HUES6 (cell line): ENCODE data around the gene CLIC1.

Source experiments
- H3K27ac ChIP-seq: 2 replicates; pipeline ENCODE4 v1.7.0; 2013; ENCODE audit warnings: low read depth, mild to moderate bottlenecking, low read length, inconsistent platforms
- H3K27me3 ChIP-seq: 2 replicates; pipeline ENCODE4 v1.6.1; 2013; ENCODE audit warnings: low read length; ENCODE audit not compliant: control insufficient read depth, insufficient read depth
- H3K36me3 ChIP-seq: 2 replicates; pipeline ENCODE4 v1.6.1; 2013; ENCODE audit warnings: low read length; ENCODE audit not compliant: control insufficient read depth, insufficient read depth
- H3K4me1 ChIP-seq: 2 replicates; pipeline ENCODE4 v1.6.1; 2013; ENCODE audit warnings: low read length; ENCODE audit not compliant: control insufficient read depth, insufficient read depth
- H3K4me3 ChIP-seq: 2 replicates; pipeline ENCODE4 v1.5.1; 2013; ENCODE audit warnings: low read depth, low read length
- H3K9ac ChIP-seq: one replicate; pipeline ENCODE4 v1.6.1; 2013; ENCODE audit warnings: mild to moderate bottlenecking, low read length
- H3K9me3 ChIP-seq: 2 replicates; pipeline ENCODE4 v1.6.1; 2013; ENCODE audit warnings: low read depth, low read length; ENCODE audit not compliant: control insufficient read depth, insufficient read depth

The CLIC1 gene

DNA sequence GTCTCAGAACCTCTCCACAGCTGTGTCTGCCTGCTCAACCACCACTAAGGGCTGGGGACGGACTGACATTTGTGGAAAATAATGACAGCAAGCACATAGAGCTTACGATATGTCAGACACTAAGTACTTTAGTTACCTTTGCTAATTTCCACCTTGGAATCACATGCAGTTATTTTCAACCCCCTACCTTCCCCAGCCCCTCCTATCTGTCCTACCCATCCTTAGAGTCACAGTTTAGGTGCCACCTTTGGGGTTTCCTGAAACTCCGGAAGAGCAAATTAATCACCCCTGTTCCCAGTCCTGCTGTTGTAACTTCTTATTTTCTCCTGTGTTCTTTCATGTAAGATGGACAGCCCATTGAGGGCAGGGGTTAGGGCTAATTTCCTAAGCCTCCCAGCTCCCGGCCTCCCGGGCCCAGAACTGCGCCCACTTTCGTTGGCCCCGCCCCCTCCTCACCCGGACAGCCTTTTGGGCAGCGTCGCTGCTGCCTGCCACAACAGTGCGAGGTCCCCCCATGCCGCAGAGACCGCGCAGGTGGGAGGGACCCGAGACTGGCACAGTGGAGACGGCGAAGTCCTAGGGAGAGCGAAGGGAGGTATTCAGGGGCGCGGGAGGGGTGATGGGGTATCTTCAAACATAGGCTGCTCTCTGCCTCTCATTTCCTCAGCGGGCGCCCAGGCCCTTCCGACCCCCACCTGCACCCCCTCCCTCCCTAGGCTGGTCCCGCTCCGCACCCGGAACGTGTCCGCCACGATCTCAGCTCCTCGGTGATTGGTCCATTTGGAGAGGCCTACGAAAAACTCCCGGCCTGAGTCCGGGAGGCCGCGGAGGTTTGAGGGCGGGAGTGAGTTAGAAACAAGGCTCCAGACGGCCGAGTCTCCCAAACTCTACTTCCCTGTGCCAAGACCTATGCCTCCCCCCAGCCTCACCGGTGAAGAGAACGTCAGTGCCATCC is 8.3 kb downstream of the CLIC1 start:
- Histone ChIP-seq H3K4me3 (peak overlapping the region; percentile 98), H3K4me1 (peaks cover 16% of the 10 kb centered on the region), H3K27me3 (no peaks in the 10 kb centered on the region), H3K27ac (no peak overlapping the region), H3K9me3 (no peaks in the 10 kb centered on the region), H3K9ac (no peak overlapping the region), H3K36me3 (peaks cover 48% of the 10 kb centered on the region)

DNA sequence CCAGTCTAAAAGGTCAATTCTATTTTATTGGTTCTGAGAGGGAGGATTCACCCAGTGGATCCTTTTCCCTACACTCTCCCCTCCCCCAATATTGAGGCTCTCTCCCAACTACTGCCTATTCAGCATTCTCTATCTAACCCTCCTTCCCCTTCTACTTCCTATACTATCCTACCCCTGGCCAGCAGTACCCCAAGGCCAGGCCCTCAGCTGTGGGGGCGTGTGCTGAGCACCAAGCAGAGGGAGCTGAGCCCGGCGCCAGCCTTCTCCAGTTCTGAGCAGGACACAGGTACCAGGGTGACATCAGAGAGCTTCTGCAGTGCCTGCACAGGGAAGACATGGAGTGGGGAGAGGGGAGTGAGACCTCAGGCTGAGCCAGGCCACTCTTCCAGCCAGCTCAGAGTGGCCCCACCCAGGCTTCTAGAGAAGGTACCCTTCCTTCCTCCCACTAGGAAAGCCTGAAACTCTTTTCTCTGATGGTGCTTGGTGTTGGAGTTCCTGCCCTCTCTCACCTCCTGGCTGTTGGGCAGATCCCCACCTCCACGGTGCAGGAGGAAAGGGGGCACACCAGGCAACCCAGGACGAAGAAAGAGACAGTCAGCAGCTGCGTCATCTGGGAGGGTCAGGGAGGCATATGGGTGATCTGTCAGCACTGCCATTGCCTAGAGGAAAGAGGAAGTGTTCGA is 9.2 kb downstream of the CLIC1 start:
- no peak overlapping the region for H3K4me3 ChIP-seq
- H3K4me1 ChIP-seq = peaks cover 16% of the 10 kb centered on the region
- H3K27me3 ChIP-seq = no peaks in the 10 kb centered on the region
- peaks cover 43% of the 10 kb centered on the region for H3K36me3 ChIP-seq
- H3K9me3 ChIP-seq = no peaks in the 10 kb centered on the region
- H3K9ac ChIP-seq = no peak overlapping the region
- H3K27ac ChIP-seq = no peak overlapping the region

DNA sequence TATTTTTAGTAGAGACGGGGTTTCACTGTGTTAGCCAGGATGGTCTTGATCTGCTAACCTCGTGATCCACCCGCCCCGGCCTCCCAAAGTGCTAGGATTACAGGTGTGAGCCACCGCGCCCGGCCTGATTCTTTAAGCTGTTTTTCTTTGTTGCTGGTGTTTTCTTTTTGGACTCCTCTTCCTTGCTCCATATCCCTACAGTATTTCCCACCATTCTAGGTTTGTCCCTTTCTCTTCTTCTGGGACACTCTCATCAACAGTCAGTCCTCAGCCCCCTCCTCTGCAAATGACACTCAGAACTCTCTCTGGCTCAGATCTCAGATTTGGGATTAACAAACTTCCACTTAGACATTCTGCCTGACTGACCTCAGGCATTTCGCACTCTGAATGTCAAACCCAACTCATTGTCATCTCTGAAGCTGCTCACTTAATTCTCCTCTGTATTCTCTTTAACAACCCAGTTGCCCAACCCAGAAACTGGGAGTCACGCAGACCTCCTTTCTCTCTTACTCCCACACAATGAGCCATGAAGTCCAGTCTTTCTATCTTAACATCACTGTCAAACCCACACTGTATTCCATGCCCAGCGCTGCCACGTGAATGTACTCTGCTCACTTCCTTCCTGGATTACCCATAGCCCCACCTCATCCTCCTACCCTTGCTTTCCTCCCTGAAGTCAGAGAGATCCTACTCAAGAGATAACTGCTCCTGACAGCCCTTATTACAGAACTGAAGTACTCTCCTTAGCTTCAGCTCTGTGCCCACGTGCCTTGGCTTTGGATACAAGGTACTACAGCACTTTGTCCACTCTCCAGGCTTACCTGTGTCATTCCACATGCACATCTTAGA is 10.6 kb downstream of the CLIC1 start:
- Histone ChIP-seq H3K9ac (no peak overlapping the region), H3K36me3 (peaks cover 30% of the 10 kb centered on the region), H3K9me3 (no peaks in the 10 kb centered on the region), H3K4me3 (no peak overlapping the region), H3K27ac (no peak overlapping the region), H3K27me3 (no peaks in the 10 kb centered on the region), H3K4me1 (peaks cover 13% of the 10 kb centered on the region; the same call in 1 of the 2 replicates)

DNA sequence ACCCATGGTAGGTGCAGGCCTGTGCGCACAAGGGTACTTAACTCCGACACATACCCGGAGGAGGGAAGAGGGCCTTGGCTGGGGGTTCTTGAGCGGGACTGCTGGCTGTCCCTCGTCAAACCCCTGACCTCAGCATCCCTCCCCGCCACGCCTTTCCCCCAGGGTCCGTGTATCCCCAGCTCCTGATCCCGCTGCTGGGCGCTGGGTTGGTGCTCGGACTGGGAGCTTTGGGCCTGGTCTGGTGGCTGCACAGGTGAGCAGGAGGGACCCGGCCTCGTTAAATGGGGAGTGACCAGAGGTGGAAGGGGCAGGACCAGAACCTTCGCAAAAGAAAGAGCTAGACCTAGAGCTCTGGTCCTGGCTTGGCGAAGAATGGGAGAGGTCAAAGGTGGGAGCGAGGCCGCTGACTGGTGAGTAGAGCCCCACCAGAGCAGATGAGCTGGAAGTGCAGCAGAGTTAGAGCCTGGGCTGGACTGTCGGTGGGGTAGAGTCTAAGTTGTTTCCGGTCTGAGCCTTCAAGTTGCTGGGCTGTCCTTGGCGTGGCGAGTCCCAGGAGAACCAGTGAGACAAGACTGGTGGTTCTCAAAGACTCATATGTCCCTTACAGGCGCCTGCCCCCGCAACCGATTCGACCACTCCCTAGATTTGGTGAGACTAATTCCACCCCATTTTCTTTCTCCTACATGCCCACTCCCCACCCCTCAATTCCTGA is 12.2 kb downstream of the CLIC1 start:
- Histone ChIP-seq H3K27ac (no peak overlapping the region), H3K4me1 (peaks cover 9% of the 10 kb centered on the region), H3K4me3 (no peak overlapping the region), H3K36me3 (peaks cover 27% of the 10 kb centered on the region), H3K9me3 (no peaks in the 10 kb centered on the region), H3K27me3 (no peaks in the 10 kb centered on the region), H3K9ac (no peak overlapping the region)

DNA sequence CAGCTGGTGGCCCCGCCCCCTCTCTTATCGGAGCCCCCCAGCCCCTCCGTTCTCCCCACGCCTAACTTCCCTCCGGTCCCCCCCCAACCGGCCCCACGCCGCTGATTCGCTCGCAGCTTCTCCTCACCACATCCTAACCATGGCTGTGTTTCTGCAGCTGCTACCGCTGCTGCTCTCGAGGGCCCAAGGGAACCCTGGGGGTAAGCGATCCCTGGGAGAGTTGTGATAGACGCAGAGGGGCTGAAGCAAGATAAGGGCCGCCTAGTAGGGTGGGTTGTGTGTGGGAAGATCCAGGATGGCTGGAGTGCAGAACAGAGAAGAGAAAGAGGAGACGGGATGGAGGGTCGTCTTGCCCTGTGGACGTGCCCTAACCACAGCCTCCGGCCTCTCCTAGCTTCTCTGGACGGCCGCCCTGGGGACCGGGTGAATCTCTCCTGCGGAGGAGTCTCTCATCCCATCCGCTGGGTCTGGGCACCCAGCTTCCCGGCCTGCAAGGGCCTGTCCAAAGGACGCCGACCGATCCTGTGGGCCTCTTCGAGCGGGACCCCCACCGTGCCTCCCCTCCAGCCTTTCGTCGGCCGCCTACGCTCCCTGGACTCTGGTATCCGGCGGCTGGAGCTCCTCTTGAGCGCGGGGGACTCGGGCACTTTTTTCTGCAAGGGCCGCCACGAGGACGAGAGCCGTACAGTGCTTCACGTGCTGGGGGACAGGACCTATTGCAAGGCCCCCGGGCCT is 12.9 kb downstream of the CLIC1 start, which contains the start of gene MPIG6B:
Gene MPIG6B, plus strand, starts transcription at position 129 of the 735 bp plus-strand sequence. Its CDS starts 11 bp downstream, at position 140.
- H3K9ac ChIP-seq = no peak within 1 kb of the TSS
- no peak within 1 kb of the TSS for H3K27ac ChIP-seq
- peaks cover 27% of the 10 kb centered on the region for H3K36me3 ChIP-seq
- H3K4me3 ChIP-seq = no peak within 1 kb of the TSS
- no peaks in the 10 kb centered on the region for H3K9me3 ChIP-seq
- peaks cover 10% of the 10 kb centered on the region for H3K4me1 ChIP-seq
- H3K27me3 ChIP-seq = no peaks in the 10 kb centered on the region

DNA sequence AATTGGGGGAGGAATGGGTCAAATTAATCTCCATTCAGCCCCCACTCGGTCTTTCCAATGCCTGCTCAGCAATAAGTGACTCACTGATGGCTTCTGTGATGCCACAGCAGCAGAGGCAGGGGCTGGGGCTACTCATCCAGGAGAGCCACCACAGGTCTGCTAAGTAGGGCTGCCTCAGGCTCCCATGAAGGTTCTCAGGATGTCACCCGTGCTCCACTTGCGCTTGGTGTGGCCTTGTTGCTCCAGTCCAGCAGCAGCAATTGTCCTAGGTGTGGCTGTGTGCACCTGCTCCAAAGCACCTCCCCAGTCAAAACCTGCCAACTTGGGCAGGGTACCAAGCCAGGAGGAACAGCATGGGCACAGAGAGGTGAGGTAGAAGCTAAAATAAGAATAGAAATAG is 14.2 kb downstream of the CLIC1 start:
- peaks cover 22% of the 10 kb centered on the region for H3K4me1 ChIP-seq
- H3K27me3 ChIP-seq = no peaks in the 10 kb centered on the region
- H3K9ac ChIP-seq = no peak overlapping the region
- no peaks in the 10 kb centered on the region for H3K9me3 ChIP-seq
- H3K4me3 ChIP-seq = no peak overlapping the region
- H3K36me3 ChIP-seq = peaks cover 20% of the 10 kb centered on the region
- H3K27ac ChIP-seq = no peak overlapping the region

DNA sequence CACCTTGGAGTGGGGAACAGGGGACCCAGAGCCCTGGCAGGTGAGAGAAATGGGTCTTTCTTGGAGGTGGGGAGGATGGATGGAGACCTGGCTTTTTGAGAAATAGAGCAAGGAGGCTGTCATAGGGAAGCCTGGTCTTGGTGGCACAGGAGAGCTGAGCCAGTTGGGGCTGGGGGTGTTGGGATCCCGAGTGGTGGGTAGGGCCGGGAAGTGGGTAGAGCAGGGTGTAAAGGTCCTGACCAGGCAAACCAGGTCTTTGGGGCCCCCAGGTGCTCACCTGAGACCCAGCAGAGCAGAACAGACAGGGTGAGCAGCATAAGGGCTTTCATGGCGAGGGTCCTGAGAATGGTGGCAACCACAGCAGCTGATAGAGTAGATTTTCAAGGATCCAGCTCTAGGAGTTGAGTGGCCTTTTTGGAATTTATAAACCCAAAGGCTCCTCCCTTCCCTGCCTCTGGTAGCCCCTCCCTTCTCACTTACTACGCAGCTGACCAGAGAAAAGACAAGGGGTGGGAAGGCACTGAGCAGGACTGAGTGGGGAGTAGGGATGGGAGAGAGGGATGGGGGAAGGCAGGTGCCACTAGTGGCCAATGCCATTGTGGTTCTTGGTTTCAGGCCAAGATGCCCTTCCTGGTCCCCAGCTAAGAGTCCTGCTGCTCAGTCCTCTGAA is 14.8 kb downstream of the CLIC1 start, which contains the start of gene LY6G6C:
Gene LY6G6C, minus strand, starts transcription at position 396 of the 670 bp plus-strand sequence. Its CDS starts 67 bp downstream, at position 329.
- Histone ChIP-seq H3K36me3 (peaks cover 13% of the 10 kb centered on the region), H3K4me1 (peaks cover 22% of the 10 kb centered on the region), H3K9ac (no peak within 1 kb of the TSS), H3K27ac (no peak within 1 kb of the TSS), H3K27me3 (no peaks in the 10 kb centered on the region), H3K4me3 (no peak within 1 kb of the TSS), H3K9me3 (no peaks in the 10 kb centered on the region)

DNA sequence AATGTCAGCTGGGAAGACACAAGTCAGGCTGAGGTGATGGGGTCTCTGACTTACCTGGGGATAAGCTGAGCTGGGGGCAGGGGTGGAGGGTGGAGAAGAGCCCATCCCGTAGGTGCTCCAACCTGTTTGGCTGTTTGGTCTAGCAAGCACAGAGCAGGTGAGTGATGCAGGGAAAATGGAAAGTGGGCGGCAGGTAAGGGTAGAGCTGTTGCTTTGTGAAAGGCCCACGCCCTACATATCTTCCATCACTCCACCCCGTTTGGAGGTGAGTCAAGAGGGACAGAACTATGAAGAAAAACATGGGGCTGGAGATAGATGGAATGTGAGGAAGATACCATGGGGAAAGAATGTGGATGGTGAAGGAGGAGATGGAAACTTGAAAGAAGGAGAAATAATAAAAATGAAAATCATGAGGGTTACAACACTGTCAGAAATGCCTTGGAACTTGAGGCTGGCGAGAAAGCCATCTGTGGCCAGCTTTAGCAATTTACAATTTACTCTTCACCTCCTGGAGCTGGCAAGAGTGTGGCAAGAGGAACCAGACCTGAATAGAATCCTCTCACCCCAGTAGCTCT is 16.0 kb downstream of the CLIC1 start:
- Histone ChIP-seq H3K9ac (no peak overlapping the region), H3K4me1 (peaks cover 27% of the 10 kb centered on the region), H3K9me3 (no peaks in the 10 kb centered on the region), H3K27me3 (no peaks in the 10 kb centered on the region), H3K36me3 (0 out of 2 replicates have a peak, but pooled peaks cover 2% of the 10 kb centered on the region), H3K27ac (no peak overlapping the region), H3K4me3 (no peak overlapping the region)

DNA sequence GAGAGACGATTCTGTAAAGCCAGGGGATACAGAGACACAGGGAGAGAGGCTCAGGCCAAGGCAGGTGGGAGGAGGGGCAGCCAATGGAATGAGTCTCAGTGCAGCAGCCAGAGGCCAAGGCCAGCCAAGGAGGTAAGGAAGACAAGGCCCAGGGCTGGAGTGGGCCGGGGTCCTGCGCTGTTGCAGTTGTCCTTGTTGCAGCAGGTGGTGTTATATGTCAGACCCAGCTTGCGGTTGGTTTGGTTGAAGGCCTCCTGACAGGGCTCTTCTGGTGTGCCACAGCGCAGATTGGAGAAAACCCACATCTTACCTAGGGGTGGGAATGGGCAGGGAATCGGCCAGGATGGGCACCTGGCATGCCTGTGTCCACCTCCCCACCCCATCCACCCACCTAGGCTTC is 17.3 kb downstream of the CLIC1 start:
- H3K27ac ChIP-seq = no peak overlapping the region

More for the DNA sequence above, 17.3 kb downstream of the CLIC1 start:
- Histone ChIP-seq H3K9me3 (no peaks in the 10 kb centered on the region), H3K27me3 (no peaks in the 10 kb centered on the region), H3K9ac (no peak overlapping the region), H3K4me3 (no peak overlapping the region), H3K4me1 (peaks cover 39% of the 10 kb centered on the region), H3K36me3 (no peaks in the 10 kb centered on the region)
